GM18909 (cell line): ENCODE measurements around the gene MARS1.
A peak's percentile ranks its signal among the peaks of the same experiment; 100 is the strongest.

Experiments used
- ATAC-seq: cut with Tn5 transposase; IDR thresholded peaks from one replicate; pipeline ENCODE4 v1.9.1; 2021; ENCODE audit warnings: mild to moderate bottlenecking; ENCODE audit not compliant: unreplicated experiment, poor library complexity

Gene MARS1

GRCh38 chr12:57470970-57471656 lies 16.8 kb upstream of the MARS1 start:
- no peak for ATAC-seq

- ATAC-seq = no peak
These were observed 16.2 kb upstream of the MARS1 start for GRCh38 chr12:57471661-57472060.

DNA sequence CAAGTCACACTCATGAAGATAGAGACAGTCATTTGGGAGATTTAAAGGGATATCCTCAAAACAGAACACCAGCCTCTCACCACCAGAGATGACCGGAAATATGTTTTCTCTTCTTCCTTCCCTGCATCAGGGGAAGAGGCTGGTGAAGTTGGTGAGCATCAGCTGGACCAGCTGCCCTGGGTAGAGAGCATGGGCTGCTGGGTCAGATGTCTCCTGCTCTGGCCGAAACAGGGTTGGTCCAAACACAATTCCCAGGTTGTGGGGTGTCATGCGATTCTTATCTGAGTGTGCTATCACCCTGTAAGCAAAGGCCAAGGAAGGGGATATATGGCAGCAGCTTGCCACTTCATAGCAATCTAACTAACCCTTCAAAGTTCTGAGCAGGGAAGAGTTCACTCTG lies 15.5 kb upstream of the MARS1 start:
- no peak for ATAC-seq

DNA sequence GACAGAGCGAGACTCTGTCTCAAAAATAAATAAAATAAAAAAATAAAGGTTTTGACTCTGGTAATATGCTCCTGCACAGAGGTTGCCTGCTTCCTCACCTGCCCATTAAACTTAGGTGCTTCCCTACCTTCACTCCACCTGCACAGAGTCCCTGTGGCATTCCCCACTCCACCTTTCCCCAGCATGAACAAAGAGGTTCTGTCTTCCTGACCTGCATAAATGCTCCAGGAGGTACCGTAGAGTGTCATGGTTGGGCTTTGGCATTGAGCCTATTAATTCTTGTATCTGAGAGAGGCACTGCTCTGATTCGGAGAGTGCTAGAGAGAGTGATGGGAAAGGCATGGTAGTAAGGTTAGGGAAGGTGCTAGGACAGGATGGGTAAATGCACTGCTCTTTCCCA lies 14.5 kb upstream of the MARS1 start:
- no peak for ATAC-seq

GRCh38 chr12:57473886-57474285 lies 14.0 kb upstream of the MARS1 start:
- no peak for ATAC-seq

- ATAC-seq = no peak
These were observed 13.4 kb upstream of the MARS1 start for GRCh38 chr12:57474430-57474829.

- no peak for ATAC-seq
These were observed 13.0 kb upstream of the MARS1 start for GRCh38 chr12:57474862-57475261.

- ATAC-seq = peak; percentile 4
These were observed 12.4 kb upstream of the MARS1 start for GRCh38 chr12:57475271-57476161.

GRCh38 chr12:57476162-57476992 lies 11.5 kb upstream of the MARS1 start:
- peak; percentile 45 for ATAC-seq

DNA sequence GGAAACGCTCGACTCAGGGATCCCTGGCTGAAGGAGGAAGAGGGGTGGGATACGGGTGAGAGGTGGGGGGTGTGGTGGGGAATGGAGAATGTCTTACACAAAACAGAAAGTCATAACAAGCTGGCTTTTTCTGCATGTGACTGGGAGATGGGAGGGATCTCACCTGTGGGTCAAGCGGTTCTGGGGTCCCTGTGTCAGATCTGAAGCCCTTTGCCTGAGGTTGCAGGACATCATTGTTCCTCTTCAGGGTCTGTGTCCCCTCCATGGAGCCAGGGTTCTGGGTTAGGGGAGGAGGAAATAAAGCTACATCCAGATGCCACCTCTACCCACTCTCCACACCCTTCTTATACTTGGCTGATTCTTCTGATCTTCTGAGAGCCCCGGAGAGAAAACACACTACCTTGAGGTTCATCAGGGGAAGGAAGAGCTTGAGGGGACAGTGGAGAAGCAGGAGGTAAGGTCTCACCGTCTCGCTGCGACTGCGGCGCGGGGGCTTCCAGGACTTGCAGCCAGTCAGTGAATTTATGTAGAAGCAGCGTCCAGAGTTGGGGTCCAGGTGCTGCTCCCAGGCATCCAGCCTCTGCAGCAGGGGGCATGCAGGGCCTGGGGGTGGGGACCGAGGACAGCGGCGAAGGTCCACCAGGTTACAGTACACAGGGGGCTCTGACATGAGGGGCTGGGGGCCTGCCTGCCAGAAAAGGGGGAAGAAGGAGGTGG lies 10.7 kb upstream of the MARS1 start:
- no peak for ATAC-seq

GRCh38 chr12:57477710-57478681 lies 9.9 kb upstream of the MARS1 start:
- peak; percentile 49 for ATAC-seq

- no peak for ATAC-seq
These were observed 8.9 kb upstream of the MARS1 start for GRCh38 chr12:57479043-57479375.

GRCh38 chr12:57479376-57480115 lies 8.3 kb upstream of the MARS1 start, which contains the start of gene ARHGAP9:
ARHGAP9 (minus strand) TSS chr12:57479866; CDS start chr12:57479406, 460 bp downstream.
- peak; percentile 37 for ATAC-seq

- ATAC-seq = no peak
These were observed 6.2 kb upstream of the MARS1 start for GRCh38 chr12:57481671-57482070.

DNA sequence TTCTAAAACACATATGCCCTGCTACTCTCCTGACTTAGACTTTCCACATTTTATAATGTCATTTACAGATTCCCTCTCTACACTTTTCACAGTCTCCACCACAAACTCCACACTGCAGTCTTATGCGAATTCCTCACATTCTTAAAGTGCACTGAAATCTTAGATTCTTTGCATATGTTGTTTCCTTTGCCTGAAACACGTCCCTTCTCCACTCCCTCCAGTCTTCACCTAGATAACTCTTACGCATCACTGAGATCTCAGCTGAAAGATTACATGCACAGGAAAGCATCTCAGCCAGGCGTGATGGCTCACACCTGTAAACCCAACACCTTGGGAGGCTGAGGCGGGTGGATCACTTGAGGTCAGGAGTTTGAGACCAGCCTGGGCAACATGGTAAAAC lies 4.4 kb upstream of the MARS1 start:
- no peak for ATAC-seq

- ATAC-seq = no peak
These were observed 2.2 kb upstream of the MARS1 start for GRCh38 chr12:57485695-57486094.

- no peak for ATAC-seq
These were observed 742 bp upstream of the MARS1 start for GRCh38 chr12:57487055-57487596.
